ENCODE results near the gene NFAM1.

The NFAM1 gene

DNA sequence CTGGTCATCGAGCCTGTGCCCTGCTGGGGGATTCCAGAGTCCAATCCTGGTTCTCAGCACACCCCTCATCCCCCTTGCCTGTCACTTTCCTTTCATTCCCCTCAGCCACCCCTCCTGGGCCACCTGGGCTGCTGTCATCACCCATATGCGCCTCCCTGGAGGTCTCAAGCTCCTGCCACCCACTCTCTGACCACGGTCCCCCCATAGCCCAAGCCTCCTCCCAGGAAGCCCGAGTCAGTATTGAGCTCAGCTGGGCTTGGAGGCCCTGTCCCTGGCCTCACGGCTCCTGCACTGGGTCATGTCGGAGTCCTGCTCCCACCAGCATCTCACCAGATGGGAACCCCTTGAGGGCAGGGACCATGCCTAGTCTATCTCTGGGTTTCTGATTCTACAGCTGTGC lies 44.6 kb downstream of the NFAM1 start:
- TF ChIP-seq CTCF (conservative IDR thresholded peaks at IDR 0.05; ENCODE audit: low read depth, low read length) = no peak
- no peaks in the 10 kb centered on the region for H3K27me3 ChIP-seq (ENCODE audit: insufficient read depth, low read depth)

GRCh38 chr22:42385696-42386095 lies 46.5 kb downstream of the NFAM1 start:
- no peaks in the 10 kb centered on the region for H3K4me1 ChIP-seq (ENCODE audit: low read depth, poor library complexity, severe bottlenecking)
- H3K9ac ChIP-seq = no peak overlapping the region
- H3K79me2 ChIP-seq (ENCODE audit: insufficient read depth, low read depth) = no peaks in the 10 kb centered on the region
- no peak overlapping the region for H2AFZ ChIP-seq (ENCODE audit: low read depth)
- H3K36me3 ChIP-seq (ENCODE audit: insufficient read depth) = no peaks in the 10 kb centered on the region
- no peak overlapping the region for H3K4me2 ChIP-seq
- H3K27me3 ChIP-seq (ENCODE audit: insufficient read depth, low read depth) = no peaks in the 10 kb centered on the region
- no peak for TF ChIP-seq CTCF (conservative IDR thresholded peaks at IDR 0.05; ENCODE audit: low read depth, low read length)
- no peaks in the 10 kb centered on the region for H4K20me1 ChIP-seq (ENCODE audit: insufficient read depth)
- H3K4me3 ChIP-seq (IDR thresholded peaks at IDR 0.05; ENCODE audit: insufficient read depth, low read depth, low read length) = no peak overlapping the region
- H3K27ac ChIP-seq = no peak overlapping the region

More for the DNA sequence above, 44.6 kb downstream of the NFAM1 start:
- no peaks in the 10 kb centered on the region for H4K20me1 ChIP-seq (ENCODE audit: insufficient read depth)
- H3K4me2 ChIP-seq = no peak overlapping the region
- H3K4me1 ChIP-seq (ENCODE audit: low read depth, poor library complexity, severe bottlenecking) = no peaks in the 10 kb centered on the region
- H3K27ac ChIP-seq = no peak overlapping the region
- no peak overlapping the region for H3K4me3 ChIP-seq (IDR thresholded peaks at IDR 0.05; ENCODE audit: insufficient read depth, low read depth, low read length)
- H3K36me3 ChIP-seq (ENCODE audit: insufficient read depth) = no peaks in the 10 kb centered on the region
- no peaks in the 10 kb centered on the region for H3K79me2 ChIP-seq (ENCODE audit: insufficient read depth, low read depth)
- H2AFZ ChIP-seq (ENCODE audit: low read depth) = no peak overlapping the region
- H3K9ac ChIP-seq = no peak overlapping the region

DNA sequence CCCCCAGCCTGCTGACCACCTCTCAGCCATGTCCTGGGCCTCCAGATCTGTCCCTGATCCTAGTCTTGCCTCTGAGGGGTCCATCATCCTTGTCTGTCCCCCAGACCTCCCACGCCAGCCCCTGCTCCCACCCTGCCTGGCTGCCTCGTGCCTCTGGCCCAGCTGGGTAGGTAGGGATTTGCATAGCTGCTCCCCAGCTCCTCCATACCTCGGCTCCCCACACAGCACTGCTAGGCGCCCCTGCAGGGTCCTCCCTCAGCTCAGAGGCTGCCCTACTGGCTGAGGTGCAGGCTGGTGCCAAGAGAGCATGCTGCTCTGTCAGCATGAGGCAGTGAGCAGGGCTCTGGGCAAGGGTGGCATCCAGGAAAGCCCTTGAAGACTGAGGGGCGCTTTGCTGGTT lies 47.7 kb downstream of the NFAM1 start:
- TF ChIP-seq CTCF (conservative IDR thresholded peaks at IDR 0.05; ENCODE audit: low read depth, low read length) = no peak
- Histone ChIP-seq H3K27me3 (ENCODE audit: insufficient read depth, low read depth) (no peaks in the 10 kb centered on the region), H3K4me2 (no peak overlapping the region), H3K36me3 (ENCODE audit: insufficient read depth) (no peaks in the 10 kb centered on the region), H3K4me1 (ENCODE audit: low read depth, poor library complexity, severe bottlenecking) (no peaks in the 10 kb centered on the region), H3K79me2 (ENCODE audit: insufficient read depth, low read depth) (no peaks in the 10 kb centered on the region), H2AFZ (ENCODE audit: low read depth) (no peak overlapping the region), H4K20me1 (ENCODE audit: insufficient read depth) (no peaks in the 10 kb centered on the region), H3K4me3 (IDR thresholded peaks at IDR 0.05; ENCODE audit: insufficient read depth, low read depth, low read length) (no peak overlapping the region), H3K27ac (no peak overlapping the region), H3K9ac (no peak overlapping the region)

- H3K4me1 ChIP-seq (ENCODE audit: low read depth, poor library complexity, severe bottlenecking) = no peaks in the 10 kb centered on the region
- no peak overlapping the region for H3K27ac ChIP-seq
- no peaks in the 10 kb centered on the region for H3K79me2 ChIP-seq (ENCODE audit: insufficient read depth, low read depth)
- H4K20me1 ChIP-seq (ENCODE audit: insufficient read depth) = no peaks in the 10 kb centered on the region
- no peak overlapping the region for H3K4me2 ChIP-seq
- H3K27me3 ChIP-seq (ENCODE audit: insufficient read depth, low read depth) = no peaks in the 10 kb centered on the region
- H3K36me3 ChIP-seq (ENCODE audit: insufficient read depth) = no peaks in the 10 kb centered on the region
- no peak for TF ChIP-seq CTCF (conservative IDR thresholded peaks at IDR 0.05; ENCODE audit: low read depth, low read length)
- no peak overlapping the region for H3K9ac ChIP-seq
- no peak overlapping the region for H2AFZ ChIP-seq (ENCODE audit: low read depth)
- H3K4me3 ChIP-seq (IDR thresholded peaks at IDR 0.05; ENCODE audit: insufficient read depth, low read depth, low read length) = no peak overlapping the region
These were observed 48.3 kb downstream of the NFAM1 start for GRCh38 chr22:42383851-42384417.

Measured in KMS-11 (cell line).